ENCODE measurements around the gene YEATS4. TPM values are rescaled to one million over a fixed set of nuclear protein-coding genes. Genes with fewer than 3 reads are reported as not detected.
"Not testable (repeated sequence)": the region's sequence is repeated elsewhere in the genome, so short reads cannot be mapped to it uniquely, and the experiment has no call there.

Gene YEATS4
- 23.5 and 37.2 TPM in 2 replicates for total RNA-seq (ENCODE audit: low replicate concordance)

DNA sequence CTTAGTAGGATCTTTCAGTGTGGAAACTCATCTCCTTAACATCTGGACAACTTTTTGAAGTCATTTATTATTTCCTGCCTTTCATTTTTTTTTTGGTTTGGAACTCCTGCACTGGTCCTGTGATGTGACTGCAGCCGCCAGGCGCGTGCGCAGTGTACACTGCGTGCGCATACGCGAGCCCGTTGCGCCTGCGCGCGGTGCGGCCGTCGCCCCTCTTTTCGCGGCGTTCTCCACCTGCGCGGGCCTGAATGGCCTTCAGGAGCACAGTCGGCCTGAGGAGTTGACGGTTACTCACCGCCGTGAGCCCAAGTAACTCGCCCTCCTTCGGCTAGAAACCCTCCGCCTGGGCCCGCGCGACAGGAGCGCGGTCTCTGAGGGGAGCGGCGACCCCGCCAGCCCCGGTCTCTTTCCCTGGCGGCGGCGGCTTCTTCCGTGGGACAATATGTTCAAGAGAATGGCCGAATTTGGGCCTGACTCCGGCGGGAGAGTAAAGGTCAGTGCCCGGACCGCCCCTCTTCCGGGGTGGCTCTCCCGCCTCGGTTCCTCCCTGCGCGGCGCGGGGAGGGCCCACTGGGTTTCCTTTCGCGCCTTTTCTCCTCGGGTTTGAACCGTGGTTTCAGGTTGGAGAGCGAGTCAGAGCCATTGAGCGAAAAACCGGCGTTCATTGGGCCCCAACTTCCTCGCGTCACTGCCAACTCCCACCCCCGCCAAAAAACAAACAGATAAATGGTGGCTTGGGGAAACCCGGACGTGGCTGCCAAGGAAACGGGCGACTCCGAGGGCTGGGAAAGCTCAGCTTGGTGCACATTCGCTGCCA is at the start of gene YEATS4:
Gene YEATS4, plus strand, starts transcription at position 213 of the 817 bp plus-strand sequence. Its CDS starts 230 bp downstream, at position 443.
- TF ChIP-seq, protein P1, sequence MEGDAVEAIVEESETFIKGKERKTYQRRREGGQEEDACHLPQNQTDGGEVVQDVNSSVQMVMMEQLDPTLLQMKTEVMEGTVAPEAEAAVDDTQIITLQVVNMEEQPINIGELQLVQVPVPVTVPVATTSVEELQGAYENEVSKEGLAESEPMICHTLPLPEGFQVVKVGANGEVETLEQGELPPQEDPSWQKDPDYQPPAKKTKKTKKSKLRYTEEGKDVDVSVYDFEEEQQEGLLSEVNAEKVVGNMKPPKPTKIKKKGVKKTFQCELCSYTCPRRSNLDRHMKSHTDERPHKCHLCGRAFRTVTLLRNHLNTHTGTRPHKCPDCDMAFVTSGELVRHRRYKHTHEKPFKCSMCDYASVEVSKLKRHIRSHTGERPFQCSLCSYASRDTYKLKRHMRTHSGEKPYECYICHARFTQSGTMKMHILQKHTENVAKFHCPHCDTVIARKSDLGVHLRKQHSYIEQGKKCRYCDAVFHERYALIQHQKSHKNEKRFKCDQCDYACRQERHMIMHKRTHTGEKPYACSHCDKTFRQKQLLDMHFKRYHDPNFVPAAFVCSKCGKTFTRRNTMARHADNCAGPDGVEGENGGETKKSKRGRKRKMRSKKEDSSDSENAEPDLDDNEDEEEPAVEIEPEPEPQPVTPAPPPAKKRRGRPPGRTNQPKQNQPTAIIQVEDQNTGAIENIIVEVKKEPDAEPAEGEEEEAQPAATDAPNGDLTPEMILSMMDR (IDR thresholded peaks at IDR 0.05; ENCODE audit: insufficient read depth, low read length): no peak
- peak; percentile 80 for DNase-seq (ENCODE audit: low read depth)

DNA sequence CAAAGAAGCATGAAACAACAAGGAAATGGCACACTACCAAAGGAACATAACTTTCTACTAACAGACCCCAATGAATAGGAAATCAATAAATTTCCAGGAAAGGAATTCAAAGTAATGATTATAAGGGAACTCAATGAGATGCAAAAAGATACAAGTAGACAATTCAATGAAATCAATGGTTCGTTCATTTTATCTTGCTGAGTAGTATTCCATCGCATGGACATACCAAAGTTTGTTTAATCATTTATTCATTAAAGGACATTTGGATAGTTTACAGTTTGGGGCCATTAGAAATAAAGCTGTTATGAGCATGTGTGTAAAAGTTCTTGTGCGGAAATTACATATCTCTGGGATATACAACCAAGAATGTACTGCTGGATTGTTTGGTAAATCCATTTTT is 46.3 kb upstream of the YEATS4 start:
- no peak overlapping the region for H3K4me3 ChIP-seq (ENCODE audit: low read depth, low read length)
- DNase-seq (ENCODE audit: low read depth): no peak
- TF ChIP-seq, protein P1 (IDR thresholded peaks at IDR 0.05; ENCODE audit: insufficient read depth, low read length): no peak

More for the DNA sequence above, at the start of gene YEATS4:
- peak within 1 kb of the TSS; percentile 85 for H3K4me3 ChIP-seq (ENCODE audit: low read depth, low read length)

DNA sequence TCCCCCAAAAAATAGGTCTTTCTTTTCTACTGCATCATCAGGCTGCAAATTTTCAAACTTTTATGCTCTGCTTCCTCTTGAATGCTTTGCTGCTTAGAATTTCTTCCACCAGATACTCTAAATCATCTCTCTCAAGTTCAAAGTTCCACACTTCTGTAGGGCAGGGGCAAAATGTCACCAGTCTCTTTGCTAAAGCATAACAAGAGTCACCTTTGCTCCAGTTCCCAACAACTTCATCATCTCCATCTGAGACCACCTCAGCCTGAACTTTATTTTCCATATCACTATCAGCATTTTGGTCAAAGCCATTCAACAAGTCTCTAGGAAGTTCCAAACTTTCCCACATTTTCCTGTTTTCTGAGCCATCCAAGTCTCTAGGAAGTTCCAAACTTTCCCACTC is 42.8 kb upstream of the YEATS4 start:
- H3K4me3 ChIP-seq (ENCODE audit: low read depth, low read length); DNase-seq (ENCODE audit: low read depth): not testable (repeated sequence)

DNA sequence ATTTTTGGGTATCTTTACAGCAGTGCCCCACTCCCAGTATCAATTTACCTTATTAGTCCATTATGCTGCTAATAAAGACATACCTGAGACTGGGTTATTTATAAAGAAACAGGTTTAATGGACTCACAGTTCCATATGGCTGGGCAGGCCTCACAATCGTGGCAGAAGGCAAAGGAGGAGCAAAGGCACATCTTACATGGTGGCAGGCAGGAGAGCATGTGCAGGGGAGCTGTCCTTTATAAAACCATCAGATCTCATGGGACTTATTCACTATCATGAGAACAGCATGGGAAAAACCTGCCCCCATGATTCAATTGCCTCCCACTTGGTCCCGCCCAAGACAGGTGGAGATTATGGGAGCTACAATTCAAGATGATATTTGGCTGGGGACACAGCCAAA is 42.3 kb upstream of the YEATS4 start:
- DNase-seq (ENCODE audit: low read depth); H3K4me3 ChIP-seq (ENCODE audit: low read depth, low read length): not testable (repeated sequence)

DNA sequence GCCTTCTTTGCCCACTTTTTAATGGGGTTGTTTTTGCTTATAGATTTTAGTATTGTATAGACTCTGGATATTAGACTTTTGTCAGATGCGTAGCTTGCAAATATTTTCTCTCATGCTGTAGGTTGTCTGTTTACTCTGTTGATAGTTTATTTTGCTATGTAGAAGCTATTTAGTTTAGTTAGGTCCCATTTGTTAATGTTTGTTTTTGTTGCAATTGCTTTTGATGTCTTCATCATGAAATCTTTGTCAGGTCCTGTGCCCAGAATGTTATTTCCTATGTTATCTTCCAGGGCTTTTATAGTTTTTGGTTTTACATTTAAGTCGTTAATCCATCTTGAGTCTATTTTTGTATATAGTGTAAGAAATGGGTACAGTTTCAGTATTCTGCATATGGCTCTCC is 41.3 kb upstream of the YEATS4 start:
- TF ChIP-seq, protein P1 (IDR thresholded peaks at IDR 0.05; ENCODE audit: insufficient read depth, low read length): no peak
- no peak for DNase-seq (ENCODE audit: low read depth)
- no peak overlapping the region for H3K4me3 ChIP-seq (ENCODE audit: low read depth, low read length)

DNA sequence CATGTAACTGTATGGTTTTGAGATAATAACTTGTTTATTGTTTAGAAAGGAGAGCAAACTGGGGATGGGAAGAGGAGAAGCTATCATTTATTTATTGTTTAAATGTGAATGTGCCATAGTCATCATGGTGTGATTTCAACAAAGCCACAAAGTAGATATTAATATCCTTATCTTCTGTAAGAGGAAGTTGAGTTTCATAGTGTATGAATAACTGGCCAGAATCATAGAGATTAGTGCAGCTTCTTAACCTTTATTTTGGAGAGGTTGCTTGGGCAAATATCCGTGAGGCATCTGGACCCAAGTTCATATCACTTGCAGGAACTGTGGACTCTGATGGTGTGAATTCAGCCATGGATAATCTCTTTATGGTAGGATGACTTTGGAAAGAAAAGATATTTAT is 38.2 kb upstream of the YEATS4 start:
- H3K4me3 ChIP-seq (ENCODE audit: low read depth, low read length): no peak overlapping the region
- TF ChIP-seq, protein P1 (IDR thresholded peaks at IDR 0.05; ENCODE audit: insufficient read depth, low read length): no peak
- DNase-seq (ENCODE audit: low read depth): no peak

DNA sequence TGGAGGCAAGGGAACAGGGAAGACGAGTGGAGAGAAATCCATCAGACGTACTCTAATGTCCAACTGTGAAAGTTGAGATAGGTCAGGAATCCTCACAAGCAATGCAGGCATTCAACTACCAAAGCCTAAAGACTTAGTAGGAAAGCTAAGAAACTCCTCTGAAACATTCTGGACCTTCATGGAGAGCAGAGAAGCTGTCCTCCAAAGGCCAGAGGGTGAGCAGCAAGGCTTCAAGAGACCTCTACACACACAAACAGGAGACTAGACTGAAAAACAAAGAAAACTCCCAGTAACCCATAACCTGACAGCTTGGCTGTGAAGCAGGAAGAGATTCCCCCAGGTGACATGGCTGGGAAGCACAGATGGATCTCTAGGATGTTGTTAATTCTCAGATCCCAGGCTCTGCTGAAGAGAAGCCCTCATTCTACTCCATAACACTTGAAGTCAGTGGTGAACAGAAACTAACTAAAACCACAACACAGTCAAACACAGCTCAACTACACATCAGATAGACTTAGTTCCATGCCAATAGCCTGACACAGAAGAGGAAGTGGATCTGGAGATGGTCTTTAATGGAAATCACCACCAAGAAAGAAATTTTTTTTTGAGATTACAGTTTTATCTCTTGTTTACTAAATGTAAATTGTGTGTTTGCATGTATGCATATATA is 34.6 kb upstream of the YEATS4 start:
- no peak for DNase-seq (ENCODE audit: low read depth)
- H3K4me3 ChIP-seq (ENCODE audit: low read depth, low read length): no peak overlapping the region
- TF ChIP-seq, protein P1 (IDR thresholded peaks at IDR 0.05; ENCODE audit: insufficient read depth, low read length): no peak

All from fibroblast of the aortic adventitia (primary cell).